Naive thymus-derived CD4-positive, alpha-beta T cell (primary cell): Measurements from ENCODE around the gene TMEM95. TPM values are rescaled to one million over a fixed set of nuclear protein-coding genes. Genes with fewer than 3 reads are reported as not detected.

Experiments
- ATAC-seq: fragments of 150-1000 bp; cut with Tn5 transposase; 2 replicates; pipeline ENCODE4 v1.10.0; 2021; ENCODE audit warnings: mild to moderate bottlenecking, moderate library complexity
- CTCF ChIA-PET: fragments of 350-600 bp; sonication (Branson Sonifier 250); formaldehyde crosslinking; loops from one replicate; lab custom pipeline; 2021; ENCODE audit warnings: antibody characterized with exemption; lab: Charles Lee
- POLR2A ChIA-PET: fragments of 350-600 bp; sonication (Branson Sonifier 250); formaldehyde crosslinking; loops from one replicate; lab custom pipeline; 2021; ENCODE audit warnings: antibody characterized with exemption, inconsistent platforms; lab: Charles Lee
- DNase-seq, 9 donors: peaks; one replicate each; pipeline versions ENCODE4 v3.0.0 to v3.0.0-alpha.2; 2020 to 2022; ENCODE audit warnings: mixed read lengths in 1 of 9
- H3K27ac ChIP-seq: one replicate; pipeline ENCODE4 v1.7.0; 2013; ENCODE audit warnings: mild to moderate bottlenecking, low read depth, low read length, moderate library complexity
- H3K27me3 ChIP-seq, 2 donors: one replicate each; pipeline ENCODE4 v1.7.0; 2013; ENCODE audit warnings: low read length in 2 of 2, mild to moderate bottlenecking in 2 of 2, moderate library complexity in 2 of 2; ENCODE audit not compliant: control insufficient read depth in 2 of 2, insufficient read depth in 2 of 2
- H3K36me3 ChIP-seq, 3 experiments: 1 replicate in 2 of 3; 2 replicates in 1 of 3; pipeline ENCODE4 v1.7.0; 2013; ENCODE audit warnings: low read length in 3 of 3, mild to moderate bottlenecking in 3 of 3, moderate library complexity in 1 of 3; ENCODE audit not compliant: insufficient read depth in 3 of 3, control insufficient read depth in 2 of 3
- H3K4me1 ChIP-seq, 2 donors: one replicate each; pipeline ENCODE4 v1.7.0; 2013; ENCODE audit warnings: low read length in 2 of 2, mild to moderate bottlenecking in 2 of 2, moderate library complexity in 1 of 2; ENCODE audit not compliant: control insufficient read depth in 2 of 2, insufficient read depth in 2 of 2
- H3K4me3 ChIP-seq: 2 replicates; pipeline ENCODE4 v1.7.0; 2013; ENCODE audit warnings: mild to moderate bottlenecking, low read length
- H3K9me3 ChIP-seq, 3 experiments: 1 replicate in 2 of 3; 2 replicates in 1 of 3; pipeline ENCODE4 v1.7.0; 2013; ENCODE audit warnings: low read length in 3 of 3; ENCODE audit not compliant: control insufficient read depth in 2 of 3
- H3K27ac Mint-ChIP-seq, 9 donors: one replicate each; pipeline ENCODE4 v1.8.0; 2020 to 2022; ENCODE audit warnings: mixed read lengths in 9 of 9, mild to moderate bottlenecking in 8 of 9, moderate library complexity in 5 of 9, inconsistent platforms in 2 of 9
- H3K27me3 Mint-ChIP-seq, 5 donors: one replicate each; pipeline ENCODE4 v1.8.0; 2021 to 2022; ENCODE audit warnings: mixed read lengths in 5 of 5, mild to moderate bottlenecking in 1 of 5
- H3K36me3 Mint-ChIP-seq, 5 donors: one replicate each; pipeline ENCODE4 v1.8.0; 2020 to 2022; ENCODE audit warnings: mixed read lengths in 5 of 5, mild to moderate bottlenecking in 3 of 5, inconsistent platforms in 1 of 5
- H3K4me1 Mint-ChIP-seq, 7 donors: one replicate each; pipeline ENCODE4 v1.8.0; 2020 to 2022; ENCODE audit warnings: mixed read lengths in 7 of 7, mild to moderate bottlenecking in 3 of 7, inconsistent platforms in 1 of 7
- H3K4me3 Mint-ChIP-seq, 10 donors: one replicate each; pipeline ENCODE4 v1.8.0; 2020 to 2022; ENCODE audit warnings: mild to moderate bottlenecking in 10 of 10, mixed read lengths in 10 of 10, moderate library complexity in 6 of 10, inconsistent platforms in 2 of 10
- H3K9me3 Mint-ChIP-seq, 11 donors: one replicate each; pipeline ENCODE4 v1.8.0; 2020 to 2022; ENCODE audit warnings: mixed read lengths in 11 of 11, mild to moderate bottlenecking in 4 of 11, inconsistent platforms in 1 of 11, moderate library complexity in 1 of 11
- intact Hi-C, 2 donors: fragments of 100-400 bp; cut with micrococcal nuclease; formaldehyde crosslinking; loops; one replicate each; pipeline ENCODE4 v1.15.1; 2023
- polyA plus RNA-seq, 2 donors: library from polyadenylated mRNA; unstranded; fragments of 300-500 nt; fragmentation: Illumina TruSeq; gene quantifications; one replicate each; pipeline ENCODE4 v1.2.3, GENCODE V29; 2021
- total RNA-seq, 6 experiments: library from RNA in 5 of 6; stranded (reverse) in 5 of 6; gene quantifications; 1 replicate in 5 of 6; 2 replicates in 1 of 6; pipeline ENCODE4 v1.2.3 and lab custom pipeline; 2021 to 2026

TMEM95 gene
- total and polyA plus RNA-seq, 7 experiments from 2014 or later = not detected

DNA sequence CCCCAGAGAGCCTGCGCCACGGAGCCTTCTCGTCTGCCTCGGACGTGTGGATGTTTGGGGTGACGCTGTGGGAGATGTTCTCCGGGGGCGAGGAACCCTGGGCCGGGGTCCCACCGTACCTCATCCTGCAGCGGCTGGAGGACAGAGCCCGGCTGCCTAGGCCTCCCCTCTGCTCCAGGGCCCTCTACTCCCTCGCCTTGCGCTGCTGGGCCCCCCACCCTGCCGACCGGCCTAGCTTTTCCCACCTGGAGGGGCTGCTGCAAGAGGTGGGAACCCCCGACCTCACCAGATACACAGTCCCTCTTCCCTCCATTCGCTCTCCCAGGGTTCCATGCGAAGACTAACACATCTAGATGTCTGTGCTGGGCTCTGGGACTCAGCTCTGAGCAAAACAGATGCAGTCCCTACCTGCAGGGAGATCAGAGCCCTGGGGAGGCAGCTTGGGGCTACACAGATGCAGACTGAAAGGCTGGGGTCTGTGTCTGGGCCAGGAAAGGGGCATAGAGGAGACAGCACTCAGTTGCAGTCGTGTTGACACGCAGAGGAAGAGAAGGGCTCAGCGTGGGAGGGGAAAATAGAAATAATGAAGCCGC lies 29.6 kb downstream of the TMEM95 start:
- CTCF ChIA-PET = interaction anchor here (0.7 to 2.0 kb wide), 7 partner anchors 10 to 204 kb away, joined by 3 to 6 read pairs (median 4); partner anchors contain the start of genes PLSCR3 and TMEM256
- H3K27me3 Mint-ChIP-seq = peaks cover 20 to 31% (median 26%) of the 10 kb centered on the region in 5 donors

DNA sequence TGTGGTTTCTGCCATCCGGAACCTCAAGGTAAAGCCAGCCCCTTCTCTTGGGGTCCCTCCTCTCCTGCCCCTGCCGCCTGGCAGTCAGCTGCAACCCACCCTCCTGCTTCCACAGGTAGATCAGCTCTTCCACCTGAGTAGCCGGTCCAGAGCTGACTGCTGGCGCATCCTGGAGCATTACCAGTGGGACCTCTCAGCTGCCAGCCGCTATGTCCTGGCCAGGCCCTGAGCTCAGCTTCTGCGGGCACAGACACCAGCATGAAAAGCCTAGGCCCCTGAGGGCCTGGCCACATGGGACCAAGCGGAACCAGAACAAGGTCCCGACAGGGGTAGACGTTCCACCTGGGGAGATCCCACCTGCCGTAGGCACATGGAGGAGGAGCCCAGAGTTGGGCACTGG lies 33.9 kb downstream of the TMEM95 start:
- intact Hi-C loops = no loop called here
- DNase-seq (no peak), ATAC-seq (no peak)
- ChIA-PET POLR2A (interaction anchor here (0.7 to 2.2 kb wide), 6 partner anchors 9 to 239 kb away, joined by 3 to 7 read pairs (median 4); partner anchors contain the start of genes ACAP1, POLR2A and SAT2), CTCF (interaction anchor here (0.7 to 1.0 kb wide), 3 partner anchors 32 to 196 kb away, joined by 3 read pairs; no protein-coding TSS in a partner anchor)
- H3K4me3 Mint-ChIP-seq = no peak overlapping the region
- H3K27ac Mint-ChIP-seq = peak overlapping the region in 2 of 9 donors; percentile 51 to 75
- Histone ChIP-seq H3K27me3 (no peaks in the 10 kb centered on the region), H3K27ac (peak overlapping the region; percentile 17), H3K9me3 (no peaks in the 10 kb centered on the region), H3K36me3 (peaks cover 8 to 64% (median 16%) of the 10 kb centered on the region in 3 experiments), H3K4me3 (no peak overlapping the region), H3K4me1 (peaks cover 13 to 32% of the 10 kb centered on the region in 2 donors)
- peaks cover 0 to 25% (median 18%) of the 10 kb centered on the region in 5 donors for H3K36me3 Mint-ChIP-seq
- peaks cover 24 to 44% (median 30%) of the 10 kb centered on the region in 7 donors for H3K4me1 Mint-ChIP-seq
- H3K27me3 Mint-ChIP-seq = no peaks in the 10 kb centered on the region
- no peaks in the 10 kb centered on the region for H3K9me3 Mint-ChIP-seq

More for the DNA sequence above, 29.6 kb downstream of the TMEM95 start:
- peaks cover 0 to 7% (median 4%) of the 10 kb centered on the region in 5 donors for H3K36me3 Mint-ChIP-seq
- Histone ChIP-seq H3K9me3 (no peaks in the 10 kb centered on the region), H3K27me3 (peaks cover 0 to 9% of the 10 kb centered on the region in 2 donors), H3K27ac (peak overlapping the region; percentile 94), H3K36me3 (peaks cover 0 to 31% (median 5%) of the 10 kb centered on the region in 3 experiments), H3K4me3 (peak overlapping the region; percentile 82), H3K4me1 (peaks cover 10 to 13% of the 10 kb centered on the region in 2 donors)
- peak overlapping the region; percentile 73 to 96 (median 94) for H3K27ac Mint-ChIP-seq
- intact Hi-C loops = loop anchor here (1.0 to 5.0 kb wide), 9 partner anchors 10 to 228 kb away; partner anchors contain the start of genes PLSCR3 (in 2 of the 2), TMEM256 (in 2 of the 2), ACAP1 (in 1 of the 2) and FXR2 (in 1 of the 2)
- H3K4me1 Mint-ChIP-seq = peaks cover 10 to 23% (median 15%) of the 10 kb centered on the region in 7 donors
- H3K9me3 Mint-ChIP-seq = peaks cover 0 to 1% (median 0%) of the 10 kb centered on the region in 11 donors
- ATAC-seq (no peak), DNase-seq (peak in 1 of 9 donors; percentile 19)
- H3K4me3 Mint-ChIP-seq = peak overlapping the region; percentile 74 to 89 (median 82)
- POLR2A ChIA-PET = interaction anchor here (0.6 to 2.9 kb wide), 27 partner anchors 8 to 302 kb away, joined by 3 to 21 read pairs (median 5); partner anchors contain the start of genes CD68, CHRNB1, GPS2 and NEURL4

DNA sequence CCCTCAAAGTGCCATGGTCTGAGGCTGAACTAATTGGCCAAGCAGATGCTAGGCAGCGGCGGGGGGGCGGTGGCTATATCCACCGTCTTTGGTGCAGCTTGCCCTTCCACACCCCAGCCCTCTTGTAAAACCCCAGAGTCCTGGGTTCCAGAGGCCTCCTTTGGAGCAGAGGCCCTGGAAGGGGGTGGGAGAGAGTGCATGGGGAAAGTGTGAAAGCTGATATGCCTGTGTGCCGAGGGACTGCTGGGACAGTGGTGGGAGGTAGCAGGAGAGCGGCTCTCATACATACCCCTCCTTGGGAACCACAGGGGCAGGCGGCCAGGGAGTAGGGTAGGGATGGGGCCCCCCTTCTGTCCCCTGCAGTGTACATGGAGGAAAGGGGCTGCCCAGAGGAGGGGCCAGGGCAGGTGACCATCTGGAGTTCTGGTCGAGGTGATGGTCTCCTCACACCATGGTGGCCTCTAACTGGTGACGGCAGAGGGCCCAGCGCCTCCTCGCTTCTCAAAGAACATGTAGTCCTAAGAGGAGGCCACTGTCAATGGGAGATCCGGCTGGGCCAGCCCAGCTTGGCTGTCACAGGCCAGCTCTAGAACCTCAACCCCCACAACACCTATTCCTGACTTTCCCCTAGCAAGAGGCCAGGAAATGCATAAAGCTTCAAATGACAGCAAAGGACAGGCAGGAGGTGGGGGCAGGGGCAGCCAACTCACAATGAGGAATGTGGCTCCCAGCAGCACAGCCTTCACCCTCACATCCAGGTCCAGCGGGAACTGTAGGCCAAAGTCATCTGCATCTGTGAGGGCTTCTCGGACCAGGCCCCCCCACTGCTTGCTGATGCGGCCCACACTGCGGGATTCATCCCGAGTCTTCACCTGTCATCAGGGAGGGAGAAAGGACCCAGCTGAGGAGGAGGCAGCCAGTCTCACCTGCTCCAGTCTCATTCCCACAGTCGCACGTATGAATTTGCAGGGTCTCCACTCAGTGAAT lies 35.3 kb downstream of the TMEM95 start:
- Mint-ChIP-seq H3K27ac (peak overlapping the region in 3 of 9 donors; percentile 18 to 73 (median 72)), H3K9me3 (no peaks in the 10 kb centered on the region), H3K27me3 (no peaks in the 10 kb centered on the region), H3K36me3 (peaks cover 0 to 25% (median 19%) of the 10 kb centered on the region in 5 donors), H3K4me3 (peak overlapping the region in 1 of 10 donors; percentile 3), H3K4me1 (peaks cover 24 to 43% (median 28%) of the 10 kb centered on the region in 7 donors)
- no peaks in the 10 kb centered on the region for H3K9me3 ChIP-seq
- peaks cover 7 to 25% of the 10 kb centered on the region in 2 donors for H3K4me1 ChIP-seq
- peak overlapping the region; percentile 12 for H3K27ac ChIP-seq
- H3K4me3 ChIP-seq = no peak overlapping the region
- DNase-seq (no peak), ATAC-seq (no peak)
- H3K36me3 ChIP-seq = peaks cover 8 to 64% (median 16%) of the 10 kb centered on the region in 3 experiments
- intact Hi-C loops = loop anchor here in 1 of 2 donors (5.0 kb wide), 1 partner anchor 67 kb away; no protein-coding TSS in a partner anchor
- CTCF ChIA-PET = no interaction called here
- no peaks in the 10 kb centered on the region for H3K27me3 ChIP-seq
- POLR2A ChIA-PET = interaction anchor here (0.6 to 5.9 kb wide), 6 partner anchors 13 to 510 kb away, joined by 3 to 38 read pairs (median 5); partner anchors contain the start of genes ACAP1, DVL2, POLR2A and TMEM256

DNA sequence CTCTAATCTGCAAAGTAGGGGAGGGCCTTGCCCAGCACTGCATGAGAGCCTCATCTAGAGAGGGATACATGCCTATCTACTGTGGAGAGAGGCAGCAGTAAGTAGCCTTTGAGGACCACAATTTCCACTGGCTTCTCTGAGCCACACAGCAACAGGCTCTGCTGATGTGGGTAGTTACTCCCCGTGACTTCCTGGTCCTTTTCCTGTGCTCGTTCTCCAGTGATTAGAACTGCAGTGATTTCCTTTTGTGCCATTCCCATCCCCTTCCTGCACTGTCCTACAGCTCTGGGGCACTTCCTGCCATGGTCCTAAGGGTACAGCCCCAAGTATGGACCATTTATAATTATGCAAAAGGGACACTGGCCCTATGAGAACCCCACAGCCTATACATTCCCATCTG lies 36.4 kb downstream of the TMEM95 start:
- Mint-ChIP-seq H3K4me1 (peaks cover 25 to 48% (median 30%) of the 10 kb centered on the region in 7 donors), H3K27ac (peak overlapping the region in 6 of 9 donors; percentile 34 to 82 (median 62)), H3K9me3 (no peaks in the 10 kb centered on the region), H3K36me3 (peaks cover 0 to 25% (median 19%) of the 10 kb centered on the region in 5 donors), H3K27me3 (no peaks in the 10 kb centered on the region), H3K4me3 (peak overlapping the region in 5 of 10 donors; percentile 1 to 97 (median 71))
- DNase-seq (no peak), ATAC-seq (no peak)
- ChIA-PET CTCF (no interaction called here), POLR2A (interaction anchor here (0.6 to 5.9 kb wide), 5 partner anchors 10 to 509 kb away, joined by 3 to 38 read pairs (median 3); partner anchors contain the start of genes DVL2 and TMEM256)
- Histone ChIP-seq H3K27me3 (no peaks in the 10 kb centered on the region), H3K9me3 (no peaks in the 10 kb centered on the region), H3K36me3 (peaks cover 8 to 64% (median 16%) of the 10 kb centered on the region in 3 experiments), H3K4me3 (no peak overlapping the region), H3K27ac (peak overlapping the region; percentile 39), H3K4me1 (peaks cover 7 to 25% of the 10 kb centered on the region in 2 donors)
- intact Hi-C loops = loop anchor here in 1 of 2 donors (5.0 kb wide), 1 partner anchor 66 kb away; no protein-coding TSS in a partner anchor

DNA sequence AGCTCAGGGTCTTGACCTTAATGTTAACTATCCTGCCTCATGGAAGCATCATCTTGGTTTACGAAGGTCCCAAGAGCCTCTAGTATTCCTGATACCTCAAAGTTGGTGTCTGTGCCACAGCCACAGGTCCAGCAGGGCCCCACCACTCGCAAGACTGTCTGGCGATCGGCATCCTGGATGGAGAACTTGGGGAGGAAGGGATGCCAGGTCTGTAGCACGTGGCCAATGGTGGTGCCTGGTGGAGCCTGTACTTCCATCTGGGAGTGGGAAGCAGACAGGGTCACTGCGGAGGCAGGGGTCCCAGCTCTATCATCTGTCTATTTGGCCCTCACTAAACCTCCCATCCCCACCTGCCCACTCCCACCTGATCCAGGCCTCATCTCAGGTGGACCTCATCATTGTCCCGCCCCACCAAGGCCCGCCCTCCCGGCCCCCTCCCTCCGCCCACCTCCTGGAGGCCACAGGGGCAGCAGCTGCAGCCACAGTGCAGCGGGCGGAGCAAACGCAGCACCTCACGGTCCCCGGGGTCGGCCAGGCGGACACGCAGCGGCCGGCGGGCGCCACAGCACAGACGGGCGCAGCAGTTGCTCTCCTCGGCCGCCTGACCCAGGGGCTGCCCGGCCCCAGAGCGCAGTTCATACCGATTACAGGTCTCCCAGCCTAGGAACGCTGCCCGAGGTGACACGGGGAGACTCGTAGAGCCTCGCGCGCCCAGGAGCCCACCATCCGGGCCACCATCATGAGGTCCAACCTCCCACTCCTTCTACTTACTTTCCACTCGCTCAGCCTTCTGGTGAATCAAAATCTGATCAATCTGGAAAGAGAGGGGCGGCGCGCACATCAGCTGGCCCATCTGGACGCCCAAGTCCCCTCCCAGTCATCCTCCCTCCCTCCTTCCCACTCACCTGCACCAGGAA lies 38.0 kb downstream of the TMEM95 start:
- intact Hi-C loops = loop anchor here in 1 of 2 donors (5.0 kb wide), 1 partner anchor 64 kb away; no protein-coding TSS in a partner anchor
- Mint-ChIP-seq H3K36me3 (peaks cover 0 to 25% (median 19%) of the 10 kb centered on the region in 5 donors), H3K27ac (peak overlapping the region in 8 of 9 donors; percentile 18 to 97 (median 78)), H3K4me1 (peaks cover 25 to 48% (median 28%) of the 10 kb centered on the region in 7 donors), H3K4me3 (peak overlapping the region; percentile 58 to 97 (median 94)), H3K27me3 (no peaks in the 10 kb centered on the region), H3K9me3 (no peaks in the 10 kb centered on the region)
- Histone ChIP-seq H3K27me3 (no peaks in the 10 kb centered on the region), H3K4me3 (peak overlapping the region; percentile 94), H3K36me3 (peaks cover 8 to 49% (median 16%) of the 10 kb centered on the region in 3 experiments), H3K4me1 (peaks cover 7 to 25% of the 10 kb centered on the region in 2 donors), H3K27ac (peak overlapping the region; percentile 87), H3K9me3 (no peaks in the 10 kb centered on the region)
- ChIA-PET CTCF (interaction anchor here (0.6 to 2.2 kb wide), 2 partner anchors 37 to 63 kb away, joined by 3 to 7 read pairs; partner anchors contain the start of gene TMEM95), POLR2A (interaction anchor here (0.5 to 5.9 kb wide), 6 partner anchors 9 to 767 kb away, joined by 3 to 38 read pairs (median 4); partner anchors contain the start of genes POLR2A and TMEM256)
- DNase-seq = no peak
- ATAC-seq = no peak
